Activated naive CD8-positive, alpha-beta T cell treated with anti-CD3 and anti-CD28 coated beads, Interleukin-2, amount 50 U/mL, for 24 hours (primary cell): ENCODE results near the gene ZFHX3.

Experiments used
- ATAC-seq: fragments of 150-1000 bp; cut with Tn5 transposase; one replicate; pipeline ENCODE4 v1.10.0; 2021
- DNase-seq: peaks from one replicate; pipeline ENCODE4 v3.0.0; 2021
- H3K27ac Mint-ChIP-seq: one replicate; pipeline ENCODE4 v1.8.0; 2021; ENCODE audit warnings: mild to moderate bottlenecking, mixed read lengths
- H3K27me3 Mint-ChIP-seq: one replicate; pipeline ENCODE4 v1.8.0; 2021; ENCODE audit warnings: mixed read lengths
- H3K36me3 Mint-ChIP-seq: one replicate; pipeline ENCODE4 v1.8.0; 2021; ENCODE audit warnings: low read depth, mixed read lengths
- H3K4me1 Mint-ChIP-seq: one replicate; pipeline ENCODE4 v1.8.0; 2021; ENCODE audit warnings: mixed read lengths
- H3K4me3 Mint-ChIP-seq: one replicate; pipeline ENCODE4 v1.8.0; 2021; ENCODE audit warnings: mild to moderate bottlenecking, moderate library complexity, mixed read lengths
- H3K9me3 Mint-ChIP-seq: one replicate; pipeline ENCODE4 v1.8.0; 2021; ENCODE audit warnings: mixed read lengths

Gene ZFHX3

GRCh38 chr16:72751076-72751475, 296.9 kb downstream of the ZFHX3 start:
- no peaks in the 10 kb centered on the region for H3K36me3 Mint-ChIP-seq
- no peaks in the 10 kb centered on the region for H3K27me3 Mint-ChIP-seq
- H3K4me3 Mint-ChIP-seq = no peak overlapping the region
- no peak overlapping the region for H3K27ac Mint-ChIP-seq
- H3K9me3 Mint-ChIP-seq = peaks cover 2% of the 10 kb centered on the region
- H3K4me1 Mint-ChIP-seq = no peaks in the 10 kb centered on the region
- no peak for DNase-seq
- no peak for ATAC-seq

- no peak for ATAC-seq
- Mint-ChIP-seq H3K27me3 (no peaks in the 10 kb centered on the region), H3K36me3 (no peaks in the 10 kb centered on the region), H3K27ac (no peak overlapping the region), H3K9me3 (no peaks in the 10 kb centered on the region), H3K4me3 (no peak overlapping the region), H3K4me1 (no peaks in the 10 kb centered on the region)
- no peak for DNase-seq
Measured at GRCh38 chr16:72749091-72749490, 298.8 kb downstream of the ZFHX3 start.

GRCh38 chr16:72744076-72744793, 303.7 kb downstream of the ZFHX3 start:
- no peak overlapping the region for H3K4me3 Mint-ChIP-seq
- ATAC-seq = no peak
- no peaks in the 10 kb centered on the region for H3K9me3 Mint-ChIP-seq
- H3K27me3 Mint-ChIP-seq = no peaks in the 10 kb centered on the region
- DNase-seq = no peak
- no peaks in the 10 kb centered on the region for H3K36me3 Mint-ChIP-seq
- H3K27ac Mint-ChIP-seq = no peak overlapping the region
- no peaks in the 10 kb centered on the region for H3K4me1 Mint-ChIP-seq

- DNase-seq (no peak), ATAC-seq (no peak)
- no peaks in the 10 kb centered on the region for H3K36me3 Mint-ChIP-seq
- H3K4me1 Mint-ChIP-seq = no peaks in the 10 kb centered on the region
- no peaks in the 10 kb centered on the region for H3K27me3 Mint-ChIP-seq
- H3K9me3 Mint-ChIP-seq = no peaks in the 10 kb centered on the region
- H3K27ac Mint-ChIP-seq = no peak overlapping the region
- H3K4me3 Mint-ChIP-seq = no peak overlapping the region
Measured at GRCh38 chr16:72743011-72743761, 304.7 kb downstream of the ZFHX3 start.

GRCh38 chr16:72740347-72740746, 307.6 kb downstream of the ZFHX3 start:
- Mint-ChIP-seq H3K27me3 (no peaks in the 10 kb centered on the region), H3K4me3 (no peak overlapping the region)
- DNase-seq = no peak

GRCh38 chr16:72739577-72739976, 308.4 kb downstream of the ZFHX3 start:
- Mint-ChIP-seq H3K9me3 (peaks cover 6% of the 10 kb centered on the region), H3K27ac (no peak overlapping the region), H3K4me3 (no peak overlapping the region), H3K4me1 (no peaks in the 10 kb centered on the region), H3K27me3 (no peaks in the 10 kb centered on the region), H3K36me3 (no peaks in the 10 kb centered on the region)
- DNase-seq (no peak), ATAC-seq (no peak)

More at GRCh38 chr16:72740347-72740746, 307.6 kb downstream of the ZFHX3 start:
- H3K27ac Mint-ChIP-seq = no peak overlapping the region
- H3K4me1 Mint-ChIP-seq = no peaks in the 10 kb centered on the region
- H3K9me3 Mint-ChIP-seq = no peaks in the 10 kb centered on the region
- no peaks in the 10 kb centered on the region for H3K36me3 Mint-ChIP-seq
- ATAC-seq = no peak

- DNase-seq = no peak
- H3K27ac Mint-ChIP-seq = no peak overlapping the region
- ATAC-seq = no peak
- peaks cover 1% of the 10 kb centered on the region for H3K27me3 Mint-ChIP-seq
- peaks cover 9% of the 10 kb centered on the region for H3K36me3 Mint-ChIP-seq
- H3K9me3 Mint-ChIP-seq = peaks cover 22% of the 10 kb centered on the region
- H3K4me3 Mint-ChIP-seq = no peak overlapping the region
- H3K4me1 Mint-ChIP-seq = no peaks in the 10 kb centered on the region
Measured at GRCh38 chr16:72736074-72736473, 311.9 kb downstream of the ZFHX3 start.
